ENCODE data around the gene MUC22.

DNA sequence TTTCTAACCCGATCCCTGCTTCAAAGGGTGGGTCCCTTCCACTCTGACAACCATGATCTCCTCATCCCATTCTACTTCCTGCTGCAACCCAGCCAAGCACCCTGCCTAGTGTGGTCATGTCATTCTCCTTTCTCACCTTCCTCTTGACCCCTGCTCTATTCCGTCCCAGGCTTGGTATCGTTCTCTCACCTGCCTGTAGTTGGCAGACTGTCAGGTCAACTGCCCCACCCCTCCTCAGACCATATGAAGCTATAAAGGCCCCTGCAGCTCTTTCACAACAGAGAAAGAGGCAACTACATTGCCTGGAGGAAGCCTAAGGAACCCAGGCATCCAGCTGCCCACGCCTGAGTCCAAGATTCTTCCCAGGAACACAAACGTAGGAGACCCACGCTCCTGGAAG is 26.8 kb upstream of the MUC22 start, which contains the start of gene MUC21:
- TF ChIP-seq, protein P1, sequence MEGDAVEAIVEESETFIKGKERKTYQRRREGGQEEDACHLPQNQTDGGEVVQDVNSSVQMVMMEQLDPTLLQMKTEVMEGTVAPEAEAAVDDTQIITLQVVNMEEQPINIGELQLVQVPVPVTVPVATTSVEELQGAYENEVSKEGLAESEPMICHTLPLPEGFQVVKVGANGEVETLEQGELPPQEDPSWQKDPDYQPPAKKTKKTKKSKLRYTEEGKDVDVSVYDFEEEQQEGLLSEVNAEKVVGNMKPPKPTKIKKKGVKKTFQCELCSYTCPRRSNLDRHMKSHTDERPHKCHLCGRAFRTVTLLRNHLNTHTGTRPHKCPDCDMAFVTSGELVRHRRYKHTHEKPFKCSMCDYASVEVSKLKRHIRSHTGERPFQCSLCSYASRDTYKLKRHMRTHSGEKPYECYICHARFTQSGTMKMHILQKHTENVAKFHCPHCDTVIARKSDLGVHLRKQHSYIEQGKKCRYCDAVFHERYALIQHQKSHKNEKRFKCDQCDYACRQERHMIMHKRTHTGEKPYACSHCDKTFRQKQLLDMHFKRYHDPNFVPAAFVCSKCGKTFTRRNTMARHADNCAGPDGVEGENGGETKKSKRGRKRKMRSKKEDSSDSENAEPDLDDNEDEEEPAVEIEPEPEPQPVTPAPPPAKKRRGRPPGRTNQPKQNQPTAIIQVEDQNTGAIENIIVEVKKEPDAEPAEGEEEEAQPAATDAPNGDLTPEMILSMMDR (IDR thresholded peaks at IDR 0.05) = no peak
- no peak for TF ChIP-seq POLR2A (IDR thresholded peaks at IDR 0.05)
